IMR-90 (cell line): ENCODE data around the gene C10orf105.

ENCODE experiments used
- POLR2A ChIP-seq: IDR thresholded peaks from 2 replicates; pipeline ENCODE4 v1.6.1; 2012; ENCODE audit warnings: mild to moderate bottlenecking, low read depth, low read length
- TF ChIP-seq, protein P1 (sequence below): conservative IDR thresholded peaks from 2 replicates; pipeline ENCODE4 v1.5.1; 2012; ENCODE audit warnings: mild to moderate bottlenecking, low read depth, low read length, improper control_type of control experiment

DNA sequence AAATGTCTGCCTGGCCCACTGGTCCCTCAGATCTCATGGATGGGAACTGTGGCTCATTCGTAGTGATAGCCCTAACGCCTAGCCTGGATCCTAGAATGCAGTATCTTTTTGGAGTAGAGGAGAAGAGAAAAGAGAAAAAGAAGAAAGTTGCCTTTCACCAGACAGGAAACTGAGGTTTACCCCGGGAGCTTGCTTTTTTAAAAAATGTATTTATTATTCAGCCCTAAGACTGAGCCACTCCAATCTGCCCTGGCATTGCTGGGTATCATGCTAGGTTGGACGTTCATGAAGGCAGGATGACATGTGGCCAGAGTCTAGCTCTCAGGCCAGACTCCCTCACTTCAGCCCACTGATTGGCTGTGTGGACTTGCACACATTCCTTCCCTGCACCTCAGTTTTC is 21.5 kb upstream of the C10orf105 start:
- TF ChIP-seq, protein P1, sequence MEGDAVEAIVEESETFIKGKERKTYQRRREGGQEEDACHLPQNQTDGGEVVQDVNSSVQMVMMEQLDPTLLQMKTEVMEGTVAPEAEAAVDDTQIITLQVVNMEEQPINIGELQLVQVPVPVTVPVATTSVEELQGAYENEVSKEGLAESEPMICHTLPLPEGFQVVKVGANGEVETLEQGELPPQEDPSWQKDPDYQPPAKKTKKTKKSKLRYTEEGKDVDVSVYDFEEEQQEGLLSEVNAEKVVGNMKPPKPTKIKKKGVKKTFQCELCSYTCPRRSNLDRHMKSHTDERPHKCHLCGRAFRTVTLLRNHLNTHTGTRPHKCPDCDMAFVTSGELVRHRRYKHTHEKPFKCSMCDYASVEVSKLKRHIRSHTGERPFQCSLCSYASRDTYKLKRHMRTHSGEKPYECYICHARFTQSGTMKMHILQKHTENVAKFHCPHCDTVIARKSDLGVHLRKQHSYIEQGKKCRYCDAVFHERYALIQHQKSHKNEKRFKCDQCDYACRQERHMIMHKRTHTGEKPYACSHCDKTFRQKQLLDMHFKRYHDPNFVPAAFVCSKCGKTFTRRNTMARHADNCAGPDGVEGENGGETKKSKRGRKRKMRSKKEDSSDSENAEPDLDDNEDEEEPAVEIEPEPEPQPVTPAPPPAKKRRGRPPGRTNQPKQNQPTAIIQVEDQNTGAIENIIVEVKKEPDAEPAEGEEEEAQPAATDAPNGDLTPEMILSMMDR = no peak
- no peak for TF ChIP-seq POLR2A
